Activated B cell treated with CpG ODN at 0.5 μM for 24 hours (primary cell): Measurements from ENCODE around the gene TMEM129. TPM values are rescaled to one million over a fixed set of nuclear protein-coding genes. Genes with fewer than 3 reads are reported as not detected.

Experiments
- ATAC-seq: fragments of 200-7000 bp; cut with Tn5 transposase; one replicate; pipeline ENCODE4 v1.10.0; 2021; ENCODE audit warnings: low read depth, mild to moderate bottlenecking, moderate library complexity
- CTCF ChIA-PET: fragments of 350-600 bp; sonication (Branson Sonifier 250); formaldehyde crosslinking; loops from one replicate; lab custom pipeline; 2021; ENCODE audit warnings: antibody characterized with exemption; lab: Charles Lee
- POLR2A ChIA-PET: fragments of 350-600 bp; sonication (Branson Sonifier 250); formaldehyde crosslinking; loops from one replicate; lab custom pipeline; 2021; ENCODE audit warnings: antibody characterized with exemption; lab: Charles Lee
- DNase-seq: peaks from one replicate; pipeline ENCODE4 v3.0.0; 2022
- H3K27ac Mint-ChIP-seq: one replicate; pipeline ENCODE4 v1.8.0; 2020; ENCODE audit warnings: mixed read lengths
- H3K27me3 Mint-ChIP-seq: one replicate; pipeline ENCODE4 v1.8.0; 2021; ENCODE audit warnings: mixed read lengths
- H3K36me3 Mint-ChIP-seq: one replicate; pipeline ENCODE4 v1.8.0; 2021; ENCODE audit warnings: low read depth, mixed read lengths
- H3K4me1 Mint-ChIP-seq: one replicate; pipeline ENCODE4 v1.8.0; 2021; ENCODE audit warnings: mixed read lengths
- H3K4me3 Mint-ChIP-seq: one replicate; pipeline ENCODE4 v1.8.0; 2020; ENCODE audit warnings: mild to moderate bottlenecking, mixed read lengths
- H3K9me3 Mint-ChIP-seq: one replicate; pipeline ENCODE4 v1.8.0; 2020; ENCODE audit warnings: mixed read lengths
- CTCF ChIP-seq: fragments of 200-600 bp; IDR thresholded peaks from one replicate; pipeline ENCODE4 v1.8.0; 2022; ENCODE audit warnings: antibody characterized with exemption, mild to moderate bottlenecking
- intact Hi-C: fragments of 100-400 bp; cut with micrococcal nuclease; formaldehyde crosslinking; loops from one replicate; pipeline ENCODE4 v1.15.1; 2024
- total RNA-seq: library from RNA; stranded (reverse); gene quantifications from 2 replicates; pipeline ENCODE4 v1.2.3, GENCODE V29; 2022

Gene TMEM129
- total RNA-seq, 1 donor from 2014 or later = 23.7 TPM

GRCh38 chr4:1693131-1693896 lies 27.8 kb downstream of the TMEM129 start:
- Mint-ChIP-seq H3K27me3 (no peaks in the 10 kb centered on the region), H3K9me3 (no peaks in the 10 kb centered on the region), H3K27ac (no peak overlapping the region), H3K36me3 (peaks cover 56% of the 10 kb centered on the region), H3K4me3 (no peak overlapping the region), H3K4me1 (peaks cover 3% of the 10 kb centered on the region)
- intact Hi-C loops = loop anchor here (1.0 kb wide), 4 partner anchors 19 to 206 kb away; partner anchors contain the start of gene SLBP
- ChIA-PET POLR2A (interaction anchor here (0.7 to 2.1 kb wide), 8 partner anchors 15 to 35 kb away, joined by 3 to 23 read pairs (median 8); partner anchors contain the start of genes SLBP, TACC3 and TMEM129), CTCF (interaction anchor here (0.7 to 7.8 kb wide), 20 partner anchors 9 to 216 kb away, joined by 3 to 286 read pairs (median 5); partner anchors contain the start of genes FAM53A, SLBP, TACC3 and TMEM129)
- DNase-seq (peak; percentile 65), ATAC-seq (peak; percentile 99)
- peak; percentile 87 for TF ChIP-seq CTCF

DNA sequence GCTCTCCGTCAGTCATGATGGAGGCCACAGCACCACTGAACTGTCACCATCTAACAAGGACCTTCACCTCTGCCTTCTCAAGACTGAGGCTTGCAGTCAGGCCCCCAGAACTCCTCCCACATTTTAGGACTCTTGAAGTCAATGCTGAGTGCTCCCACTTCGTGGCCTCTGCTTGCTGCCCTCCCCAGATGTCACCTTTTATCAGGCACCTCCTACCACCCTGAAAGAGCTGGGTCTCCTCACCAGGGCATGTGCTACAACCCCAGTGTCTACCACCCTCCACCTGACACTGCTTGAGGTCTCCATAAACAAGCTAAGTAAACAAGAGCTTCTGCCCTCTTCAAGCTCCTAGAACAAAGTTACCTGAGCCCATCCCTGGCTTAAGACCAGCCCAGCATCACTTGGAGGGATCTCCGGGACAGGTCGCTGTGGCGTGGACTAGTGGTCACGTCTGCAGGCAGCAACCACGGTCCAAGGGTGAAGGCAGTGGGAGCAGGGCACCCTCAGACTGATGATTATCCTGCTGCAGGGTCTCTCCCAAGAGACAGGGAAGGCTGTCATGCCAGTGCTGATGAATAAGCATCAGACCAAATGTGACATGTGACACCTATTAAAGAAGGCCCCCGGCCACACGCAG lies 29.3 kb downstream of the TMEM129 start:
- peaks cover 3% of the 10 kb centered on the region for H3K4me1 Mint-ChIP-seq
- CTCF ChIA-PET = interaction anchor here (1.1 to 7.8 kb wide), 4 partner anchors 17 to 36 kb away, joined by 4 to 286 read pairs (median 30); partner anchors contain the start of genes SLBP and TMEM129
- TF ChIP-seq CTCF = no peak
- peaks cover 47% of the 10 kb centered on the region for H3K36me3 Mint-ChIP-seq
- intact Hi-C loops = no loop called here
- H3K27me3 Mint-ChIP-seq = no peaks in the 10 kb centered on the region
- H3K27ac Mint-ChIP-seq = no peak overlapping the region
- no peak overlapping the region for H3K4me3 Mint-ChIP-seq
- POLR2A ChIA-PET = no interaction called here
- DNase-seq (no peak), ATAC-seq (no peak)
- H3K9me3 Mint-ChIP-seq = no peaks in the 10 kb centered on the region

- Mint-ChIP-seq H3K27ac (no peak overlapping the region), H3K4me3 (no peak overlapping the region), H3K27me3 (no peaks in the 10 kb centered on the region), H3K36me3 (peaks cover 42% of the 10 kb centered on the region), H3K9me3 (no peaks in the 10 kb centered on the region), H3K4me1 (peaks cover 3% of the 10 kb centered on the region)
- DNase-seq (no peak), ATAC-seq (no peak)
- ChIA-PET CTCF (interaction anchor here (3.4 to 7.8 kb wide), 2 partner anchors 18 to 37 kb away, joined by 31 to 286 read pairs; no protein-coding TSS in a partner anchor), POLR2A (interaction anchor here (0.6 kb wide), 1 partner anchor 22 kb away, joined by 3 read pairs; the partner anchor contains the start of gene SLBP)
- TF ChIP-seq CTCF = no peak
- intact Hi-C loops = no loop called here
These were observed 30.4 kb downstream of the TMEM129 start for GRCh38 chr4:1690698-1691097.

DNA sequence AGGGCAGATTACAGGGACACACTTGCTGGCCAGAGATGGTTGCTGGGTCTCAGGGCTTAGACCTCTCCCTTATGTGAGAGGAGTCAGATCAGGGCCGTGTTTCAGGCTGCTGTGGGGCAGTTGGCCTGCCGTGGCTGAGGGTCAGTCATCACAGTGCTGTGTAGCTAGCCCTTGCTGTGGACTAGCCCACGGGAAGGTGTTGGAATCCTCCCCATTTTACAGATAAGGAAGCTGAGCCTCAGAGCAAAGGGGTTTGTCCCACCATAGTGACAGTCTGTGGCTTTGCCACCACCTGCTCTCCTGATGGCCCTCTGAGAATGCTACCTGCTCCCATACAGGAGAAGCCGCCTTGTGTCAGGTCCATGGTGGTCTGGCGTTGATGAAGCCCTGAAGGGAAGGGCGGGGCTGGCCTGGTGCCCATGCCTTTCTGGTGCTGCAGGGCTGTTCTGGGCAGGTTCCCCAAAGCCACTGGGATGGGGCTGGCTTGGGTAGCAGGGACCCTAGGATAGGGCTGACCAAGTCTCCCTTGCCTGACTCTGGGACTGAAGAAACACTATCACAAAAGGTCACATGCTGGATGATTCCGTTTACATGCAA lies 34.6 kb downstream of the TMEM129 start:
- no peaks in the 10 kb centered on the region for H3K9me3 Mint-ChIP-seq
- H3K27ac Mint-ChIP-seq = no peak overlapping the region
- intact Hi-C loops = loop anchor here (10.0 kb wide), 1 partner anchor 1352 kb away; the partner anchor contains the start of gene ZNF141
- ATAC-seq (no peak), DNase-seq (no peak)
- H3K36me3 Mint-ChIP-seq = peaks cover 11% of the 10 kb centered on the region
- no peak overlapping the region for H3K4me3 Mint-ChIP-seq
- CTCF ChIA-PET = no interaction called here
- no peaks in the 10 kb centered on the region for H3K27me3 Mint-ChIP-seq
- POLR2A ChIA-PET = no interaction called here
- TF ChIP-seq CTCF = no peak
- peaks cover 10% of the 10 kb centered on the region for H3K4me1 Mint-ChIP-seq
